Measurements from ENCODE around the gene ZNF138.
A peak's percentile ranks its signal among the peaks of the same experiment; 100 is the strongest.

Gene ZNF138

DNA sequence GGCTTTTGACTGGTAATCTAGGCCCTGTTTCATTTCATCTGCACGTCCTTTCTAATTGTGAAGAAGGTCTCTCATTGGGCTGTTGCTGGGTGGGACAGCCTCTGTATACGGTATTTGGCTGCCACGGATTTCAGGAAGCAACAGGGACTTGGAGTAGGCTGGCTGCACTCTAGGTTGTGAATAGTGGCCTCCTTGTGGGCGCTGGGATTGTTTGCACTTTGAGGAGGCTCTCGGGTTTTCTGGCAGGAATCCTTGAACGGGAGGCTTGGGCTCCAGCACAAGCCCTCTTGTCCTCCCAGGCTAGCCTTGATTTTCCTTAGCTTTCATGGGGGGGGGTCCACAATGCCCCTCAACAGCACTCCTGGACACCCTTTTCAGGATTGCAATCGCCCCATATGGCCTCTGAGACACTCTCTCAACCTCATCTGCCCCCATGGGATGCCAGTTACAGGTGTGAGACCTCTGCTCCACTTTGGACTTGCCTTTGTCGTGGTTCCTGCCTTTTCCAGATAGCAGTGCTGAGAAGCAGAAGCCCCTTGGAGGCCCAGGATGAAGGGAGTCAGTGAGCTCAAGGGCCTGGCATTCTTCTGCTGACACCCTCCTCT lies 75.0 kb downstream of the ZNF138 start:
- DNase-seq (ENCODE audit: low spot score) = peak; percentile 15
- in situ Hi-C loops (cut with MboI; ENCODE audit: low sequenced_read_pairs, unreplicated experiment) = no loop called here
- TF ChIP-seq, protein P1, sequence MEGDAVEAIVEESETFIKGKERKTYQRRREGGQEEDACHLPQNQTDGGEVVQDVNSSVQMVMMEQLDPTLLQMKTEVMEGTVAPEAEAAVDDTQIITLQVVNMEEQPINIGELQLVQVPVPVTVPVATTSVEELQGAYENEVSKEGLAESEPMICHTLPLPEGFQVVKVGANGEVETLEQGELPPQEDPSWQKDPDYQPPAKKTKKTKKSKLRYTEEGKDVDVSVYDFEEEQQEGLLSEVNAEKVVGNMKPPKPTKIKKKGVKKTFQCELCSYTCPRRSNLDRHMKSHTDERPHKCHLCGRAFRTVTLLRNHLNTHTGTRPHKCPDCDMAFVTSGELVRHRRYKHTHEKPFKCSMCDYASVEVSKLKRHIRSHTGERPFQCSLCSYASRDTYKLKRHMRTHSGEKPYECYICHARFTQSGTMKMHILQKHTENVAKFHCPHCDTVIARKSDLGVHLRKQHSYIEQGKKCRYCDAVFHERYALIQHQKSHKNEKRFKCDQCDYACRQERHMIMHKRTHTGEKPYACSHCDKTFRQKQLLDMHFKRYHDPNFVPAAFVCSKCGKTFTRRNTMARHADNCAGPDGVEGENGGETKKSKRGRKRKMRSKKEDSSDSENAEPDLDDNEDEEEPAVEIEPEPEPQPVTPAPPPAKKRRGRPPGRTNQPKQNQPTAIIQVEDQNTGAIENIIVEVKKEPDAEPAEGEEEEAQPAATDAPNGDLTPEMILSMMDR (IDR thresholded peaks at IDR 0.05; ENCODE audit: borderline replicate concordance, control extremely low read depth, extremely low read depth, insufficient read depth, missing control alignments) = no peak

DNA sequence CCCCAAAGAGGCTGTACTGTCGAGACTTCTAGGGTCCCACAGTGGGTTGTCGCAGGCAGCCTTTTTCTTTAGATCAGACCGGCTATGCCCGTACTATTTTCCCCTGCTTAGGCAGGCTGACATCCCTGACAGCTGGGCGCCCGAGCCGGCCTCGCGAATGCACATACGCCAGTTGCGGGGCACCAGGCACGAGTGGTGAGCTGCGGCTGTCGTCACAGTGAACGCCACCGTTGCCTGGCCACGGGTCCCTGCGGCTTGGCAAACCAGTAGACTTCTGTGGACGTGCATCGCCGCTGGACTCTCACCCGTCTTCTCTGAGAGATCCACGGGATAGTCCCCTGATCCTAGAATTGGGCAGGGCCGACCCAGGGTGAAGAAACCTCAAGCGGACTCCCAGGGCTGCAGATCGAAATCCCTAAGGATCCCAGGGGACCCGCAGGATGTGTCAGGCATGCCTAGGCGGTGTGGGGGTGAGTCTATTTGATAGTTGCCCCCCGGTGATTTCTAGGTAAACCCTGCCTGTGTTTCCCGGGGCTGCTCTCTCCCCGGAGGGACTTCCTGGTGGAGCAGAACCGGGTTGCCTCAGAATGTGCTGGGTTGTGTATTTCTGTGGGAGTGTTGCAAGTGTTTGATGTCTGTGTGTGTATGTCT lies 75.8 kb downstream of the ZNF138 start:
- in situ Hi-C loops (cut with MboI; ENCODE audit: low sequenced_read_pairs, unreplicated experiment) = no loop called here
- peak; percentile 22 for DNase-seq (ENCODE audit: low spot score)
- TF ChIP-seq, protein P1 (IDR thresholded peaks at IDR 0.05; ENCODE audit: borderline replicate concordance, control extremely low read depth, extremely low read depth, insufficient read depth, missing control alignments) = no peak

DNA sequence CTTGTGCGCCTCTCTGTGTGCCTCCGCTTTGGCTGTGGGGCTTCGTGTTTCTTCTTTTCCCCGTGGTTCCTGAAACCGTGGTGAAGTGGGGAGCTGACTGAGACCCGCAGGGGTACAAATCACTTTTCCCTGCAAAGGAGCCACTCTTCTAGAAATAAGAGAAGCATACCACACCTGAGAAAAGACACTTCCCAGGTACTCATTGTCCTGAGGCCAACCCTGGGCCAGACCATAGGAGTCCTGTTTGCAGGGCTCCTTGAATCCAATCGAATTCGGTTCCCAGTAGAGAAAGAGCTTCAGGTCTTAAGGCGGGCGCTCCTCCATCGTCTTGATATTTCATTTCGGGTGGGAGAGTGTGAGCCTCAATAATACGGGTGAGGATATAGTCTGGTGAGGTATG lies 76.4 kb downstream of the ZNF138 start:
- TF ChIP-seq, protein P1 (IDR thresholded peaks at IDR 0.05; ENCODE audit: borderline replicate concordance, control extremely low read depth, extremely low read depth, insufficient read depth, missing control alignments) = no peak
- no peak for DNase-seq (ENCODE audit: low spot score)
- in situ Hi-C loops (cut with MboI; ENCODE audit: low sequenced_read_pairs, unreplicated experiment) = no loop called here

DNA sequence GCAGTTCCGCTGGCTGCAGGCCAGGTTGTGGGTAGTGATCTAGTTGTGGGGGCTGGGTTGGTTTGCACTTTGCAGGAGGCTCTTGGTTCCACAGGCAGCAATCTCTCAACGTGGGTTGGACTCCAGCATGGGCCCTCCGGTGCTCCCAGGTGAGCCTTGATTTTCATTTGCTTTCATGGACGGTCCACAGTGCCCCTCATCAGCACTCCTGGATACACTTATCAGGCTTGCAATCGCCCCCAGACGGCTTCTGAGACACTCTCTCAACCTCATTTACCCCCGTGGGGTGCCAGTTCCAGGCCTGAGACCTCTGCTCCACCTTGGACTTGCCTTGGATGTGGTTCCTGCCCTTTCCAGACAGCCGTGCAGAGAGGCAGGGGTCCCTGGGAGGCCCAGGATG lies 77.5 kb downstream of the ZNF138 start:
- TF ChIP-seq, protein P1 (IDR thresholded peaks at IDR 0.05; ENCODE audit: borderline replicate concordance, control extremely low read depth, extremely low read depth, insufficient read depth, missing control alignments) = no peak
- DNase-seq (ENCODE audit: low spot score) = no peak
- in situ Hi-C loops (cut with MboI; ENCODE audit: low sequenced_read_pairs, unreplicated experiment) = no loop called here

DNA sequence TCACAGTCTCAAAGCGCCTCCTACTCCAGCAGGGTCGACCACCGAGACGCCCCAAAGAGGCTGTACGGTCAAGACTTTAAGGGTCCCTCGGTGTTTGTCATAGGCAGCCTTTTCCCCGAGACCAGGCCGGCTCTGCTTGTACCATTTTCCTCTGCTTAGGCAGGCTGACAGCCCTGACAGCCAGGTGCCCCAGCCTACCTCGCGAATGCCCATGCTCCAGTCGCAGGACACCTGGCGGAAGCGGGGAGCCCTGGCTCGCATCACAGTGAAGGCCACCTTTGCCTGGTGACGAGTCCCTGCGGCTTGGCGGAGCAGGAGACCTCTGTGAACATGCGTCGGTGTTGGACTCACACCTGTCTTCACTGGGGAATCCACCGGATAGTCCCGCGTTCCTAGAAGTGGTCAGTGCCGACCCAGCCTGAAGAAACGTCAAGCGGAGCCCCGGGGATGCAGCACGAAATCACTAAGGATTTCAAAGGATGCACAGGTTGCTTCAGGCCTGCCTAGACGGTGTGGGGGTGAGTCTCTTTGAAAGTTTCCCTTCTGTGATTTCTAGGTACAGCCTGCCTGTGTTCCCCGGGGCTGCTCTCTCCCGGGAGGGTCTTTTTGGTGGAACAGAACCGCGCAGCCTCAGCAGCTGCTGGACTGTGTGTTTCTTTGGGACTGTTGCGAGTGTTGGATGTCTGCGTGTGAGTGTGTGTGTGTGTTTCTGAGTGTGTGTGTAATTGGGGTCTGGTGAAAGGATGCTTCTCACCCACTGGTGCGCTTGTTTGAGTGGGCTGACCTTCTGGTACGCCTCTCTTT lies 78.3 kb downstream of the ZNF138 start:
- TF ChIP-seq, protein P1 (IDR thresholded peaks at IDR 0.05; ENCODE audit: borderline replicate concordance, control extremely low read depth, extremely low read depth, insufficient read depth, missing control alignments) = no peak
- DNase-seq (ENCODE audit: low spot score) = peak; percentile 12
- in situ Hi-C loops (cut with MboI; ENCODE audit: low sequenced_read_pairs, unreplicated experiment) = no loop called here

DNA sequence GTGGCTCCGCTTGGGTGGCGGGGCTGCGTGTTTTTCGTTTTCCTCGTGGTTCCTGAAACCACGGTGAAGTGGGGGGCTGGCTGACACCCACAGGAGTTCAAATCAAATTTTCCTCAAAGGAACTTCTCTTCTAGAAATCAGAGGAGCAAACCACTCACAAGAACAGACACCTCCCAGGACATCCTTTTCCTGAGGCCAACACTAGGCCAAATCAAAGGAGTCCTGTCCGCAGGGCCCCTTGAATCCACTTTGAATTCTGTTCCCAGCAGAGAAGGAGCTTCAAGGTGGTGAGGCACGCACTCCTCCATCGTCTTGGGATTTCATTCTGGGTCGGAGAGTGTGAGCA lies 78.9 kb downstream of the ZNF138 start:
- TF ChIP-seq, protein P1 (IDR thresholded peaks at IDR 0.05; ENCODE audit: borderline replicate concordance, control extremely low read depth, extremely low read depth, insufficient read depth, missing control alignments) = no peak
- in situ Hi-C loops (cut with MboI; ENCODE audit: low sequenced_read_pairs, unreplicated experiment) = no loop called here
- DNase-seq (ENCODE audit: low spot score) = no peak

Data from GM13976 (cell line).